GM12892 (cell line): ENCODE results near the gene MAN1A1.

Experiments
- DNase-seq: peaks from one replicate; pipeline ENCODE4 v3.0.0; 2011; ENCODE audit not compliant: insufficient read length
- FAIRE-seq: peaks from 2 replicates; lab custom pipeline; 2011; peaks lifted over from hg19 to GRCh38; lab: Jason Lieb, UNC
- POLR2A ChIP-seq: IDR thresholded peaks from 2 replicates; pipeline ENCODE4 v1.6.1; 2011; ENCODE audit warnings: low read depth, low read length, control low read depth
- POLR2AphosphoS5 ChIP-seq: IDR thresholded peaks from 2 replicates; pipeline ENCODE4 v1.6.1; 2011; ENCODE audit warnings: low read depth, low read length, control low read depth
- TAF1 ChIP-seq: IDR thresholded peaks from 2 replicates; pipeline ENCODE4 v1.6.1; 2011; ENCODE audit warnings: low read depth, mild to moderate bottlenecking, control low read depth, low read length, borderline replicate concordance

MAN1A1 gene

DNA sequence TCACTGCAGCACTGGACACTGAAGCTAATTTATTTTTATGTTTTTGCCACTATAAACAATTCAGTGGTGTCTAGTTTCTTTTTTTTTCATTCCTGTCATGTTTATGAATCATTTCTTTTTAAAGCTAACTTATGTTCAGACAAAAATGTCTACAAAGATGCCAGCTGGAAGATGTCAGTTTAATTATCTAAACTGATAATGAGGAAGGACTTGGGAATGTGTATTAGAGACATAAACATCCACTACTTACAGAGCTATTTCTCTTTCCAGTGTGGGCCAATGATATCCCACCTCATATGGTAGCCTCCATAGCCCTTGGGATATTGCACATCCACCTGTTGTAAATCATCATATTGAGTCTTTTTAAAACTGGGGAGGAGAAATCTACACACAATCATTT lies 139.0 kb downstream of the MAN1A1 start:
- DNase-seq (no peak), FAIRE-seq (no peak)
- TF ChIP-seq TAF1 (no peak), POLR2A (no peak), POLR2AphosphoS5 (no peak)

DNA sequence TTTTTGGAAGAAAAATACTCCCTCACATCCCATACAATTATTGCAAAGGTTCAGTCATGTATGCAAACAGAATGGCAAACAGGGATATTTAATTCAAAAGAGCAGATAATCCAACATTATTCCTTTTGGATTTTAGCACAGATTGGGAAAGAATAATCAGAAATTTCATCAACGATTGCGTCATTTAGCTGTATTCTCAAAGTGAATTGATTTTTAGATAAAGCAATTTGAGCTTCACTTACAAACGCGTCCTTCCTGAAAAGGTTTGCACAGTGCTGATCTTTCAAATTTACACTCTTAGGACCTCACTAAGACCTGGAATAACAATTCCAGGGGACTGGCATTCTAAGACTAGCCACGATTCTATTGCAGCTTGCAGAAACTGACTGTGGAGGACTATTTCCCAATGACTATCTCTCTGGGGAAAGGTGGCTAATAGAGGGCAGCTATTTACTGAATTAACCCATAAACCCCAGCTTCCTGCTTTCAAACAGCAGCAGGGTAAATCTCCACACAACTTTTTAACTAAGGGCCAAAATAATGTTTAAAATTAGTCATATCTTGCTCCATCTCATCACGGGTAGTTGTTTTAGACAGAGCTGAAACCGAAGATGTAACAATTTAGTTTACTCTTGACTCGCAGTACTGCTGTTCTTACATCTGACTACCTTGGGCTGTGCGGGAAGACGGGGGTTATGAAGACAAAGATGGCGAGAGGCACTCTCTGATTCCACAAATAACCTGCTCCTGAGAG lies 139.9 kb downstream of the MAN1A1 start:
- TF ChIP-seq TAF1: no peak
- no peak for TF ChIP-seq POLR2AphosphoS5
- no peak for TF ChIP-seq POLR2A
- FAIRE-seq (peak; percentile 85), DNase-seq (no peak)

DNA sequence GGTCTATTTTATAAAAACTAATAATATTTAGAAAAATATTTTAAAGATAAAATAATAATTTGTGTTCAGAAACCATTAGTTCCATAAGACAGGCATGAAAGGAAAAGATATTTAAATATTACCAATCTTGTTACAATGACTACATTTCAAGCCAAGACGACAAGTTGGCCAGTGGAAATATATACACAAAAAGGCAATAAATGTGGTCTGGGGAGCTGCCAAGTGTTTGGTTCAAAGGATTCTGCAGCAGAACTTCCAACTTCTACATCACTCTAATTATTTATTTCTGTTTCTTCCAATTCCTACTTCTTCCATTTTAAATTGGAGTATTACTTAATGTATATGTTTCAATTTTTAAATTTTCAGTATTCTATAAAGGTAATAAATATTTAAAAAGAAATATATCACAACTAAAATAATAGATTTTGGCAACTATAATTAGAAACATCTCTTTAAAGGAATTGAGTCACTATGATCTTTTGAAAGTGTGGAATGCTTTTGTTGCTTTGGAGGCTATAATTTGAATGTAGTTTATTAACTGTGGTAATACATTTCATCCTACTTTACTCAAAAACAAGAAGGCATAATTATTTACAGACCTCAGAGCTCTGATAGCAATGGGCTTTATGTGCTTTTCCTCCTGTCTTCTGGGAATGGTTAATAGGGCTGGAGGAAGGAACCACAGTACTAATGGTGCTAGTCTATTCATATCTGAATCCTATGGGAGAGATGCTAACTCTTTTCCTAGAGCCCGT lies 141.4 kb downstream of the MAN1A1 start:
- no peak for FAIRE-seq
- DNase-seq: no peak
- TF ChIP-seq TAF1 (no peak), POLR2A (no peak), POLR2AphosphoS5 (no peak)

DNA sequence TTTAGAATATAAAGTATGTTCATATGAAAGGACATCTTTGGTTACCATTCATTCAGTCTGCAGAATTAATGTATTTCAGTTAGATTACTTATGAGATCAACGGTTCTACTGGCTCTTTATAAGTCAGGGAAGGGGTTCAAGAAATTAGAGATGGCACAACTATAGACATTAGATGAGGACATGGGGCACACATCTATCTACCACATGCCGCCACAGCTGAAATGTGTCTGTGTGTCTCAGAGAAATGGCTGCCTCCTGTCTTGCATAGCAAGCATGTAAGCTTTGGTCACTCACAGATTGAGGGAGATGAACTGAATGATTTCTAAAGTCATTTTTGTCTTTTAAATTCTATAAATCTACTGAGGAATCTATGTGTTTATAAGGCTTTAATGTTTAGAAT lies 142.2 kb downstream of the MAN1A1 start:
- no peak for TF ChIP-seq TAF1
- no peak for TF ChIP-seq POLR2AphosphoS5
- no peak for TF ChIP-seq POLR2A
- FAIRE-seq (peak; percentile 61), DNase-seq (no peak)

GRCh38 chr6:119205911-119206618 lies 143.5 kb downstream of the MAN1A1 start:
- TF ChIP-seq POLR2AphosphoS5: no peak
- no peak for TF ChIP-seq TAF1
- no peak for TF ChIP-seq POLR2A
- FAIRE-seq (peak; percentile 87), DNase-seq (no peak)

GRCh38 chr6:119204719-119205118 lies 144.8 kb downstream of the MAN1A1 start:
- DNase-seq (no peak), FAIRE-seq (no peak)
- TF ChIP-seq POLR2AphosphoS5 (no peak), TAF1 (no peak), POLR2A (no peak)

DNA sequence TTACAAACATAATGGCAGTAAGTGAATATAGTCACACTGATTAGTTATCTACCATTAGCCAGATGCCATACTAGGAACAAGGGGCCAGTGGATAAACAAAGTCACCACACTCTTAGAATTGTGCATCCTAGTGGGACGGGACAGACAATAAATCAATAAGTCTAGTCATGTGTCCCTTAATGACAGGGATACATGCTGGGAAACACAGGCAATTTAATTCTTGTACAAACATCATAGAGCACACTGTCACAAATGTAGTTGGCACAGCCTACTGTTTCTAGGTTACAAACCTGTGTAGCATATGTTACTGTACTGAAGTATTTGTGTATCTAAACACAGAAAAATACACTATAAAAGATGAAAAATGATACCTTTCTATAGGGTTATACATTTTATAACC lies 148.1 kb downstream of the MAN1A1 start:
- DNase-seq (no peak), FAIRE-seq (no peak)
- TF ChIP-seq TAF1: no peak
- no peak for TF ChIP-seq POLR2A
- TF ChIP-seq POLR2AphosphoS5: no peak

- no peak for FAIRE-seq
- TF ChIP-seq POLR2A: no peak
- no peak for TF ChIP-seq TAF1
- no peak for TF ChIP-seq POLR2AphosphoS5
- DNase-seq: no peak
Measured at GRCh38 chr6:119200512-119201175, 148.9 kb downstream of the MAN1A1 start.

DNA sequence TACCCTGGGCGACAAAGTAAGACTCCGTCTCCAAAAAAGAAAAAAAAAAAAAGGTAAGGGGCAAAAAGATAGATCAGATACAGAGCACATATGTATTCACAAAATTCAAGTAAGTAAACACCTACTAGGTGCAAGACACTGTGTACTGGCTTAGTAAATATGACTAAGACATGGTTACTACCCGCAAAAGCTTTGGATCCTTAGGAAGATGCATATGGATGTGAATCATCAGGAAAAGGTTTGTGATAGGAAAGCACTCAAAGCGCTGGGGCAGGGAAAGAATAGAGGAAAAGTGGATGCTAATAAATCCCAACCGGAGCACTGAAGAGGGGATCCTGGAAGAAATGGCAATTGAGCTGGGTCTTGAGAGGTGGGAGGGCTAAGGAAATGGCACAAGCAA lies 152.3 kb downstream of the MAN1A1 start:
- no peak for FAIRE-seq
- TF ChIP-seq TAF1 (no peak), POLR2AphosphoS5 (no peak), POLR2A (no peak)
- no peak for DNase-seq

- DNase-seq (no peak), FAIRE-seq (no peak)
- no peak for TF ChIP-seq TAF1
- TF ChIP-seq POLR2AphosphoS5: no peak
- no peak for TF ChIP-seq POLR2A
Measured at GRCh38 chr6:119196715-119197114, 152.8 kb downstream of the MAN1A1 start.

DNA sequence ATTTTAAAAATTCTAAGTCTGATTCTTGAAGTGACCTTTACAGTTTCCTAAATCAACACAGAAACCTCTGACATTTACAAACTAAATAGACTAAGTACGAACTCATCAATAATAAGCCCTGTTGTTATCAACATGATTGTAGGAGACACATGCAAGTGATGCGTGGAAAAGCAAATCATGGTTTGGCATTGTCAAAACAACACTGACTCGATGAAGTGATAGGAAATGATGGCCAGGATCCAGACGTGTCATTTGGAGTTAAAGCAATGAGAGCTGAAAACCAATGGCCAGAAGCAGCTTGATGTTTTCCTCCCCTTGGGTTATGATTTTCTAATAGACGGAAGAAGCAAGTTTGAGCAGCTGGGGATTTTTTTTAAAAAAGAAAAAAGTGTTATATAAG lies 153.7 kb downstream of the MAN1A1 start:
- DNase-seq (no peak), FAIRE-seq (no peak)
- TF ChIP-seq POLR2AphosphoS5: no peak
- TF ChIP-seq POLR2A: no peak
- no peak for TF ChIP-seq TAF1
